Measurements from ENCODE around the gene MAGI2.

MAGI2 gene

DNA sequence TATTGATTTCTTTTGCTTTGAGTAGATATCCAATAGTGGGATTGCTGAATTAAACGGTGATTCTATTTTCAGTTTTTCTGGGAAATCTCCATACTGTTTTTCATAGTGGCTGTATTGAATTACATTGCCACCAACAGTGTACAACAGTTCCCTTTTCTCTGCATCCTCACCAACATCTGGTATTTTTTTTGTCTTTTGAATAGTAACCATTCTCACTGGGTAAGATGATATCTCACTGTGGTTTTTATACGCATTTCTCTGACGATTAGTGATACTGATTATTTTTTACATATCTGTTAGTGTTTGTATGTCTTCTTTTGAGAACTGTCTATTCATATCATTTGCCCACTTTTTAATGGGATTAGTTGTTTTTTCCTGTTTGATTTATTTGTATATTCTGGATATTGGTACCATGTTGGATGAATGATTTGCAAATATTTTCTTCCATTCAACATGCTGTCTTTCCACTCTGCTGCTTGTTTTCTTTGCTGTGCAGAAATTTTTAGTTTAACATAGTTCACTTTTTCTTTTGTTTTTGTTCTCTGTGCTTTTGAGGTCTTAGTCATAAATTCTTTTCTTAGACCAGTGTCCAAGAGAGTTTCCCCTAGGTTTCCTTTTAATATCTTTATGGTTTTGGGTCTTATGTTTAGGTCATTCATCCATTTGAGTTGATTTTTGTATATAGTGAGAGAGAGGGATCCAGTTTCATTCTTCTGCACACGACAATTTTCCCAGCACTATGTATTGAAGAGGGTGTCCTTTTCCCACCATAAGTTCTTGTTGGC, 1070.2 kb downstream of the MAGI2 start:
- no peak for DNase-seq

DNA sequence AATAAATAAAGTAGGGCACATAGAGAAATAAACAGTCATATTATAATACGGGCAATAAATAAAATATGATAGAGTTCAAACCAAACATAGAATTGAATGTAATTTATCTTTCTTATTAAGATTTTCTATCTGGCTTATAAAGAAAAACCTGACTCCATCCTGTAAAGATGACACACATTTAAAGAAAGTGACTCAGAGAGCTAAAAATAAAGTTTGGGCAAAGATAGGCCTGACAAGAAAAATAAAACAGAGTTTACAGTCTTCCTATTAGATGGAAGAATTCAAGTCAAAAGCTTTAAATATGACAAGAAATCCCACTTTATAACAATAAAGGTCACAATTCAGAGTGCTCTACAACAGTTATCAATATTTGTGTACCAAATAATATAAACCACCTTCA, 1074.3 kb downstream of the MAGI2 start:
- DNase-seq = no peak

DNA sequence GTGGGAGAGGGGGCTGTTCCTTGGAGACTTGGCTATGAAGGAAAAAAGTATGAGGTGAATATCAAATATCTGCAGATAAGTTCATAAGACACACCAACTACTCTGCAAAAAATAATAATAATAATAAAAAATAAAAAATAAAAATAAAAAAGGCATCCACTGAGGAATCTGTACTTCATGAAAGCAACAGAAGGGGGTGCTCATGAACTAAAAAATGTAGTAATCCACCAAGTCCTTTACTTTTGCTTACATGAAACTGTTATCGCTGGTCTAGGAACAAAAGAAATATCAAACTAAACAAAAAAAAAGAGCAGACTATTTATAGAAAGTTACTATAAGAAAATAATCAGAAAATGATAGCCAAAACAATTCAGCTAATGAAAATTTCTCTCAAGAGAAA, 1075.9 kb downstream of the MAGI2 start:
- DNase-seq = no peak

DNA sequence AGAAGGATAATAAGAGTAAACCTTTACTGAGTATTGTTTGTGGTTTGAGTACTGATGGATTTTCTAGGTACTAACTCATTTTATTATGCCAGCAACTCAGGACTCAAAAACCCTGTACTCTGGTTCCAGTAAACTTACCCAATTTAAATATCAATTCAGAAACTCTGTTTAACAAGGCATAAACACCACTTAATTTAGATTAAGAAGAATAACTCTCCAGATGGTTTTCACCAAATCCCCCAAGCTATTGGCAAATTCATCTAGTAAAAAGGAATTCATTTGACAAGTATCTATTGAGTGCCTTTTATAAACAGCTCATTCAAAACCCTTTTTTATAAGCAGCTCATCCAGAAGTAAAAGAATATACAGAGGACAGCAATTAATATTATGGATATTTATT, 1082.5 kb downstream of the MAGI2 start:
- no peak for DNase-seq

DNA sequence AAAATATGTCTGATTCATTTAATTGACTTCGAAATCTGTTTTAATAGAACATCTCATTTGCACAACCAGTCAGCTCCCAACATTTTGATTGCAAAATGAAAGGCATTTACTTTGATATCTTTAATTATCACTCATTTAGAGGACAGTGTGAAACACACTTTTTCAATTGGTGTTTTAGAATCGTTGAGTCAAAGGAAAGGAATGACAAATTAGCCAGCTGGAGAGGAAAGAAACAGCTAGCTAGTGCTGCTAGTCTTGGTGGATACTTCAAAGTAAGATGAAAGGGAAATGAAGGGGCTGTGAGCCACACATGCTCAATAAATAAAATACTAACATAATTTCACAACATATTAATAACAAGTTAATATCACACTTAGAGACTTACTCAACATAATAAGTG, 1084.7 kb downstream of the MAGI2 start:
- no peak for DNase-seq

DNA sequence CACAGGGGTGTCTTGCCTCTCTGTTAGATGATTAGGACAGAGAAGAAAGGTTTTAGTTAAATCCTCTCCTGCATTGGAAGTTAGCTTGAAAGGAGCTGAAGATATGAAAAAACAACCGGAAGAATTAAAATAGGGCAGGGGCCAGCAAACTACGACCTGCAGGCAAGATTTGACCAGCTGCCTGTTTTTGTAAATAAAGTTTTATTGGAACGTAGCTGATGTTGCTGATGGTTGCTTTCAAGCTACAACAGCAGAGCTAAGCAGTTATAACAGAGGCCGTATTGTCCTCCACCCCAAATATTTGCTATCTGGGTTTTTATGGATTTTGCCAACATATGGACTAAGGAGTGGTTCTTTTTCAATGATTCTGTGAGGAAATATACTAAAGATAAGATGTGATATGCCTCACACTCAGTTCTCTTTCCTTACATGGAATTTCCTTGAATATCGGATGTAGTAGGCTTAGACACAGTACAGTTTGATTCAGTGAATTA, 1086.1 kb downstream of the MAGI2 start:
- DNase-seq = no peak

DNA sequence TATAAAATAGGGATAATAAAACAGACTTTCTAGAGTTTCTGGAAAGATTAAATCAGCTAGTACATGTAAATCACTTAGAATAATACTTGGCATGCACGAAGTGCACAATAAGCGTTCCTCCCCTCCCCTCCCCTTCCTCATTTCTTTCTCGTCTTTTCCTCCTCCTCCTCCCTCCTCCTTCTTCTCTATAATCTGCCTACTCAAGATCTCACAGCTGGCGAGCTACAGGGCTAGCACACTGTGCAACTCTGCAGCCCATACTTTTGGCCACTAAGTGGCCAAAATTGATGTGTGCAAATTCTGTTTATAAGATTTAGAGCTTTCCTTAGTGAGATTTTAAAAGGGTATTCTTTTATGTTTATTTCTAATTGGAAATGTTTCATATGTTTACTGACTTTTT, 1089.6 kb downstream of the MAGI2 start:
- DNase-seq = no peak

DNA sequence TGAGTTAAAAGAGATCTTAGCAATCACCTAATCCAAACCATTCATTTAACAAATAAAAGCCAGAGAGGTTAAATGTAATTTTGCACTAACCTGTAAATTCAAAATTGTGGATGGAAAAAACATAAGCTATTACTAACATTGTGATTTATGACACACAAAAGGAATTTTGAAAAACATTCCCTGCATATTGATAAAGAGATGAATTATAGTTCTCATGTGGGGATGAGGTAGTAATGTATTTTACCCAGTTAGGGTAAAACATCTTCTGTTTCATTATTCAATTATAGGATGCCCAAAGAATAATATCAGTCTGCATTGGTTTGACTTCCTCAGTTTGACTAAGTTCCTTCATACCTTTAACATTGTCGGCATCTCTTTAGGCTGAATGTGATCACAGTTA, 1093.6 kb downstream of the MAGI2 start:
- DNase-seq = no peak

DNA sequence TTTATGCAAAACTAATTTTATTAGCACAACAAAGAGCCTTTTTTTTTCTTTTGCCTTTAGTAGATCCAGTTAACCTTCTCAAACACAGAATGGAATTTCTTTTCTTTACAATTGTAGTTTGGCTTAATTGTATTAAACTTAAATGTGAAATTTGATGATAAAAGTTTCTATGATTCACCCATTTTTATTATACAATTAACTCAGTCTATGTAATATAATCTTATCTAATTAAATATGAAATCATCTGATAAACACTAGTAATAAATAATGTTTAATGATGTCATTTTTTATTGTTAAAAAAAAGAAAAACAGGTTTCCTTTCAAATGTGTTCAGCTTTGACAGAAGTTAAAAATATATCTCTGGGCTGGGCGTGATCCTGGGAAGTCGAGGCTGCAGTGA, 1095.8 kb downstream of the MAGI2 start:
- no peak for DNase-seq

DNA sequence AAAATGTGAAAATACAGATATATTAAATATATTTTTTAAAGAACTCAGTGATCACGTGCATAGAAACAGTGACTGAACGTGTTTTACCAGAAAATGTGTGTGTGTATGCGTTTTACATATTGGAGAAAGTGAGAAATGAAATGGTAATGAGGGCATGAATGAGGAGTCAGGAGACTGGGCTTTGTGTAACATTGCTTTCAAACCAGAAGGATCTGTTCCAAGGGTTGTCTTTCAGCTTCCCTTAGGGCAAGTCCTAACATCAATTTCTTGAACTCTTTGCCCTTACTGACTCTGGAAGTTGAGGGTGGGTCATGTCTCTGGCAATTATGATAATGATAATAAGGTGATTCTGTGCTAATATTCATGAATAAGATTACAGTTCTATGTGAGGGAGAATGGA, 1097.6 kb downstream of the MAGI2 start:
- DNase-seq = no peak

DNA sequence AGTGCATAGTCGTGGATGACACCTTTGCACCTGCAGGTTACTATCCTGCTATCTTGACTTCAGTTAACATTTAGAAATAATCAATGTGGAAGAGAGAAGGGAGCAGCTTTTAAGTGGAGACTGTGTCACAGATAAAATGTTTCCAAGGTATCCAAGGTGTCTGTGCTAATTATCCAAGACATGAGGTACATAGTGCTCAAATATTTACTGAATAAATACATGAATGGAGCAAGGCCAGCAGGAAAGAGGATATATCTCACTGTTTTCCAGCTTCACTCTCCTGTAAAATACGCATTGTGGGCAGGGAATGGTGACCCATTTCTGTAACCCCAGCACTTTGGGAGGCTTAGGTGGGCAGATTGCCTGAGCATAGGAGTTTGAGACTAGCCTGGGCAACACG, 1102.5 kb downstream of the MAGI2 start:
- no peak for DNase-seq

DNA sequence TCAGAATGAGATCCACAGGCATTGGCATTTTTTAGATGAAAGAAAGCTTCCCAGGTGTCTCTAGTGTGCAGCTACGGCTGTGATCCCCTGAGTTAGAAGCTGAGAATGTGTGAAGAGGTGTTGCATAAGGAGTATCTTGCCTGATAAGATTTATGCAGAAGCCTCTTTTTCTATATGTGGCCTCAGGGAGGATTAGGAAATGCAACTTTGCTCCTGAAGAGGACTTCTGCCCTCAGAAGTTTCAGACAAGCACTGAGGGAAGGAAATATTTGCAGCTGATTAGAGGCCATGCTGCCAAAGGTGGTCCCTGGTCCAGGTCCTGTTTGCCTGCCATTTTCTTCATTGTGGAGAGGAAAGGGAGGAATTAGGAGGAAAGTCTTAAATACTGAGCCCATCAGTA, 1103.1 kb downstream of the MAGI2 start:
- DNase-seq = no peak

DNA sequence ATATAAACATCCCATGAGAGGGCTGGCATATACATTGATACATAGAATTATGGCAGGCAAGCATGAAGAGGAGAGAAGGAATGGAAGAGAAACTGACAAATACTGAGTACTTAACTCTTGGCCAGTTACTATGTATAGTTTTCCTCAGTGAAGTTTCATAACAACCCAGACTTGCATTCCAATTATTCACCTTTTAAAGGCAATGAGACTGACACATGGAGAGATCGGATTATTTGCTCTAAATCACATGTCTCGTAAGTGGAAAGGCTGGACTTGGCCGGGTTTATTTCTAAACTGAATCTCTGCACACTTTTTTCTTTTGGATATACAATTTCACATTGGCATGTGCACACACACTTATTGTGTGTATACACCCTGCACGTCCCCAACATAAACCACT, 1106.6 kb downstream of the MAGI2 start:
- DNase-seq = no peak

DNA sequence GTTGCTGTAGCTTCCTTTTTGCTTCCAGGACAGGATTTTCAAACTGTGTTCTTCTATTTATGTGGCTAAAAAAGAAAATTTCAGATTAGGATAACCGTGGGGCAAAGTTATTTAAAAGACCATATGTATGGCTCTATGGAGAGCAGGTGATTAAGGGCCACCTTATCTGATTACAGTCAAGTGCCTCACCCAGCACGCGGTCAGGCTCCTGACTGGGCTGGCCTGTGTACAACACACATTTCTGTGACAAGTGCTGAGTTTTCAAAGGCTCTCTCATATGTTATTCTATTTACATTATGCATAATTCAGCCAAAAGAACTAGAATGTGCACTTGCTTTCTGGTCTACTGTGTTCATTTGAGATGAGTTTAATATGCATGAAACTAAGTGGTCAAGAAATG, 1107.5 kb downstream of the MAGI2 start:
- no peak for DNase-seq

DNA sequence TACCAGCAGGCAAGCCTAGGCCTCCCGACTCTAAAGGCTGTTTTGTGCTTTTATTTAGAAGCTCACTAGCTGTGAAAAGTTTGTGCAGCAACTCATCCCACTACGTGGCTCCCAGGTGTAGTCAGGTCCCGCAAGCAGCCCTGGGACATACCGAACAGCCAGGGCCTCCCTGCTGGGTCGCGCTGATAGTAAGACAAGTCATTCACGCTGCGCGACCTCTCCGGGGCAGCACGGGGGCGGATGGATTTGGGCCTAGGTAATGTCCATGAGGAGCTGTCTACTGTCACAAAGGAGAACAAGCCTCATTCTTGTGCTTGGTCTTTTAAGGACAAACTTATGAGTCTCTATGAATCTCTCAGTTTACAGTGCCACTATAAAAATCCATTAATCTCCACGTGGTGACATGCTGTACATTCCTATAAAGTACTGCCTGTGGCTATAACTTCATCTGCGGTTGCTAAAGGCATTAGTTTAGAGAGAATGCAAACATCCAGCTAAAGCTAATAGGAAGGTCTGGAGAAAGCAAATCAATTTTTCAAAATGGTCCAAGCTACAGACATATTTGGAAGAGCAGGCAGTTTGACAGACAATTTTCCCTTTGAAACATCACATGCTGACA, 1108.1 kb downstream of the MAGI2 start:
- DNase-seq = no peak

DNA sequence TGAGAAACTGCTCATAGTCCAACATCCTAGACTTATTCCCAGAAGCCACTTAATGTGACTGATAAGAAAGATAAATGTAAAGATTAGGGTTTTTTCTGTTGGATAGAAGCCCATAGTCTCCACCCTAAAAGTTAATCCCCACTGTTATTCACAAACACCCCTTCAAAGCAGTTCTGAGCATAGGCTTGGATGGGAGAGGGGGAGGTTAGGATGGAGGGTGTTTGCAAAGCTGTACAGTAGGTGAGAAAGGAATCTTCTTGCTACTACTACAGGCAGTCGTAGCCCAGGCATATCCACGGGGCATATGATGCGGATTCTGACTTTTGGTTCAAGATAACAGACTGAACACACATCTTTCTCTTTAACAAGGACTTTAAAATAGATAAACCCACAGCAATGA, 1119.0 kb downstream of the MAGI2 start:
- no peak for DNase-seq

DNA sequence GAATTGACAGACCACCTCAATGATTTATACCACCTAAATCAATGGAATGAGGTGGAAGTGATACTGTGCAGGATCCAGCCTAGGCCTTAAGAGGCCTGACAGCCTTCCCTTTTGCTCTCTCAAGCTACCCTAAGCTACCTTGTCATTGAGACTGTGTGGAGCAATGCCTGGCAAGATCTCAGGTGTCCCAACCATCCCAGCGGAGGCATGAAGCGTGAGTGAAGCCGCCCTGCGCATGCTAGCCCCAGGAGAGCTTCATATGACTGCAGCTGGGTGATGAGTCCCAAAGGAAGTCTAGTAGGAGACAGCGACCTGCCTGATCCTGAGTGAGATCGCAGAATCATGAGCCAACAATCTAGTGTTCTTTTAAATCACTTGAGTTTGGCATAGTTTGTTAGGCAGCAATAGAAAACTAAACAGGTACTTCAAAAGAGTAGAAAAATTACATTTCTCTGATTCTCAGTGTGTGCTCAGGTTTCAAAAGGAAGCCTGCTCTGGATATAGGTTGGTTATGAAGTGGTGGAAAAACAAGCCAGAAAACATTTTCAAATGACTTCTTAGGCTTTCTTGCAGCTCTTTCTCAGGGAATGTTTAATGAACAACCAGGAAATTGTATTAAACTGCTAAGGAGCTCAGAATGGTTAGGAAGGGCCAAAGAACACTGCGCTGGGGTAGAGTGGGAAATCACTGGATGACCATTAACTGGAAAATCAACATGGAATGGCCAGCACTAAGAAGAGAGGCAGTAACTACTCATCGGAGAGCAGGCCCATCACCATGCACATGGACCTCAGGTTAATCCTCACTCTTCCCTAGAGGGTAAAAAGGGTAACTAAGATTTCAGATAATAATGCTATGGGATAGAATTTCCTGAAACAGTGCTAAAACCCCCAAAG, 1119.7 kb downstream of the MAGI2 start:
- DNase-seq = no peak

DNA sequence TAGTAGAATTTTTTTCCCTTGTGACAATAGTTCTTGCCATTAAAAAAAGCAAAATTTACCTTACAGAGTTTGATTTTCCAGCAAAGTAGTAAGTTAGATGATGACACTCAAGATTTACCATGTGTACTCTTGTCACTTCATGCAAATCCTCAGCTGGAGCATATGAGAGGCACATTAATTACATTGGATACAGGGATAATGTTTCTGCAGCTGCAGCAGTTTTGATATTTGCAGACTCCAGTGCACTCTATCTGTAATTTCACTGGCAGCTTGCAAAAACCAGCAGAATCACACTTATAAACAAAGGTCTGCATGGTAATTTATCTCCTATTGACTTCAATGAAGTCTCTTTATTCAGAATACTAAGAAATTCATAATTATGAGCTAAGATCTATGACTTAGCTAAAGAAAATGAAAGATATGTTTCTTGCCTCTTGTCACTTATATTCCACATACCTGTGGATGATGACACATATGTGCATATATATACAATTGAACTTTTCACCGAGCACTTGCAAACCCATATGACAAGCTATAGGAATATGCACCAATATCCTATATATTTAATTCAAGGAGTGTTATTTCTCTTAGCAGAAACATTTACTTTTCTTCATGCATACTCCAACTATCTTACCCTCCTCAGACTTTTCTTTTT, 1124.3 kb downstream of the MAGI2 start:
- no peak for DNase-seq

DNA sequence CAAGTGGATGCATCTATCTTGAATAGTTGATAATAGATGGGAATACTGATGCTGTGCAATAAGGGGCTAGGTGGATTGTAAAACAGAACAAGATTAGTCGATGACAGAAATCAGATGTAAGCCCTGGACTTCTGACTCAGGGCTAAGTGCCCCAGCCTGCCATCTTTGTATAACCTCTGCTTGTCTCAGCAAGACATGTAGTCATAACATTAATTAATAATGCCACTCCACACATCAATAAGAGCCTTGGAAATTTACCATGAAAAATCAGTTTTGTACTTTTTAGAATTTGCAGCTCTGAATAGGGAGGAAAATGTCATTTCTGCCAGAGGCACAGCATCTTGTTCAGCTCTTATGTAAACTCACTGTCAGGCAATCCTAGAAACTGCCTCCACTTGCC, 1125.7 kb downstream of the MAGI2 start:
- DNase-seq = no peak

DNA sequence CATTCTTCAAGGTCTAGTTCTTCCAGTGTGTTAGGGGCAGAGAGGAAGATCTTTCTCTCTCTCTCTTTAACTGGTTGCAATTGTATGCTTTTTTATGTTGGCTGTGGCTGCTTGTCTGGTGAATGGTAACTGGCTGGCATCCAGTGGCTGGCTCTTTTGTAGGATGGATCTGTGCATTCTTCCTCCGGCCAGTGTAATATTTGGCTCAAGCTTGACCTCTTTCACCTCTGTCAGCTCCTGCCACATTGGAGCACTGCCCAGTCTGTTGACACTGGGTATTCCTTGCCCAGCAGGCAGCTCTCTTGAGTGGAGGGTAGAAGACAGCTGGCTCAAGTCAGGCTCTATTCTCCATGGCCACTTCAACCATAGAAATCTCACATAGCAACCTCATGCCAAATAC, 1126.6 kb downstream of the MAGI2 start:
- peak in 42 of 58 donors; percentile 2 to 72 (median 20) for DNase-seq

DNA sequence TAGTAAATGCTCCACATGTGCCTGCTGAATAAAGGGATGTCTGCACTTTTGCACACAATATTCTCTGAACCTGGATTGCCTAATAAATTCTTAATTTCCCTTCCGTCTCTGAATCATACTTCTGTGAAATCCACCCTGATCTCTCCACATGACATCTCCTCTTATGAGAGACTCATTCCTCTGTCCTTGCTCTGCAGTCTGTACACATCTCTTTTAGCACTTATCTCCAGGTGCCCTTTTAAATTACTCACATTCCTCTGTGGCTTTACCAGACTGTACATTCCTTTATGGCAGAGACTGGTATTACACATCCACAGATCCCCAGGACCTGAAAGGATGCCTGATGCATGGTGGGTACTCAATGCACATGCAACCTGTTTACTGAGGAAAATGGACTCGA, 1127.3 kb downstream of the MAGI2 start:
- no peak for DNase-seq

DNA sequence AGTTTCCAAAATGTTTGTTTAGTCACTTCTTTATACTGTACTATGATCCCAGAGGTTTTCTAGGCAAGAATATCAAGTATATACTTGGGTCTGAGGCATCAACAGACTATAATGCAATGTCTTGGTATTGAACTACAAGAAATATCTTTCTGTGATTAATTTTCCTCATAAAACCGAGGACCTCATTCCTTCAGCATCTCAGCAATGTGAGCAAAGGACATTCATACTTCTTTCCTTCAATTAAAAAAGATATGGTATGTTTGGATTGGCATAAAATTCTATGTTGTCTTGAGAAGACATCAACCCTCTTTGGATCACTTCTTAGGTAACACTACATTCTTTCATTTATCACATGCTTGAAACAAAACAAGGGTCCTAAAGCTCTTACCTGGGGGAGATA, 1130.3 kb downstream of the MAGI2 start:
- no peak for DNase-seq

Measured in anterior cingulate cortex (tissue), 58 donors.